OCI-LY7 (cell line): ENCODE measurements around the gene TNMD. TPM values are rescaled to one million over a fixed set of nuclear protein-coding genes. Genes with fewer than 3 reads are reported as not detected.

Experiments
- BruUV-seq: library from RNA; stranded (reverse); fragments of 400-500 nt; replicated peaks from 2 replicates; lab custom pipeline; 2021; lab: Mats Ljungman, UMichigan
- CTCF ChIA-PET: fragments of 300-600 bp; sonication (Branson Sonifier 250); formaldehyde crosslinking; loops from one replicate; lab custom pipeline; 2022; ENCODE audit warnings: antibody characterized with exemption; ENCODE audit not compliant: unreplicated experiment; lab: Charles Lee
- POLR2A ChIA-PET: fragments of 300-600 bp; sonication (Branson Sonifier 250); formaldehyde crosslinking; loops from one replicate; lab custom pipeline; 2022; ENCODE audit warnings: antibody characterized with exemption; lab: Charles Lee
- DNase-seq: peaks from one replicate; pipeline ENCODE4 v3.0.0-alpha.2; 2015; ENCODE audit warnings: low spot score
- H2AFZ ChIP-seq: fragments of 200-600 bp; sonication (generic), shearing (Covaris generic); 2 replicates; pipeline ENCODE4 v1.6.1; 2014; ENCODE audit warnings: mild to moderate bottlenecking, antibody characterized with exemption, low read length, moderate library complexity
- H3K27ac ChIP-seq: fragments of 200-600 bp; sonication (generic); 2 replicates; pipeline ENCODE4 v1.5.1; 2014; ENCODE audit warnings: mixed run types, low read depth, mild to moderate bottlenecking, moderate library complexity, low read length, inconsistent platforms; ENCODE audit not compliant: poor library complexity, severe bottlenecking
- H3K36me3 ChIP-seq: fragments of 200-600 bp; sonication (generic); 2 replicates; pipeline ENCODE4 v1.6.1; 2014; ENCODE audit warnings: mild to moderate bottlenecking, antibody characterized with exemption, low read length, moderate library complexity, mixed read lengths; ENCODE audit not compliant: insufficient read depth
- H3K4me1 ChIP-seq: fragments of 200-600 bp; sonication (generic); 2 replicates; pipeline ENCODE4 v1.5.1; 2014; ENCODE audit warnings: mild to moderate bottlenecking, low read length; ENCODE audit not compliant: insufficient read depth, poor library complexity, severe bottlenecking
- H3K4me2 ChIP-seq: fragments of 200-600 bp; sonication (generic); 2 replicates; pipeline ENCODE4 v1.6.1; 2014; ENCODE audit warnings: mild to moderate bottlenecking, low read length
- H3K4me3 ChIP-seq: fragments of 200-600 bp; sonication (generic); 2 replicates; pipeline ENCODE4 v1.5.1; 2014; ENCODE audit warnings: mild to moderate bottlenecking, low read depth, low read length; ENCODE audit not compliant: poor library complexity, severe bottlenecking
- H3K79me2 ChIP-seq: fragments of 200-600 bp; sonication (generic); 2 replicates; pipeline ENCODE4 v1.6.1; 2016; ENCODE audit warnings: low read depth, mild to moderate bottlenecking, low read length, moderate library complexity, mixed read lengths; ENCODE audit not compliant: insufficient read depth
- H3K9me2 ChIP-seq: fragments of 200-600 bp; sonication (generic); 2 replicates; pipeline ENCODE4 v1.6.1; 2016; ENCODE audit warnings: mild to moderate bottlenecking, low read length, mixed read lengths; ENCODE audit not compliant: insufficient read depth
- H3K9me3 ChIP-seq: fragments of 200-600 bp; sonication (generic); 2 replicates; pipeline ENCODE4 v1.6.1; 2014; ENCODE audit warnings: mild to moderate bottlenecking, mixed run types, low read length, mixed read lengths
- H4K20me1 ChIP-seq: fragments of 200-600 bp; sonication (generic); 2 replicates; pipeline ENCODE4 v1.6.1; 2014; ENCODE audit warnings: mild to moderate bottlenecking, antibody characterized with exemption, low read length, moderate library complexity, mixed read lengths; ENCODE audit not compliant: insufficient read depth
- EZH2phosphoT487 ChIP-seq: fragments of 200-600 bp; sonication (generic); IDR thresholded peaks from 2 replicates; pipeline ENCODE4 v1.6.1; 2018; ENCODE audit warnings: low read depth, borderline replicate concordance, mild to moderate bottlenecking, mixed run types, antibody characterized with exemption, low read length, moderate library complexity, mixed read lengths
- intact Hi-C: fragments of 100-400 bp; cut with micrococcal nuclease; formaldehyde crosslinking; loops from one replicate; pipeline ENCODE4 v1.10.0; 2022; ENCODE audit not compliant: unreplicated experiment
- total RNA-seq, 2 experiments: library from RNA; depleted of rRNA in 1 of 2; stranded (reverse); fragments of >200 nt in 1 of 2; shearing (Covaris generic) in 1 of 2; gene quantifications; 2 replicates each; pipeline ENCODE4 v1.2.3, GENCODE V29; 2014 to 2022
- TF ChIP-seq, protein P1 (sequence below): fragments of 200-600 bp; sonication (generic); conservative IDR thresholded peaks from 2 replicates; pipeline ENCODE4 v1.5.1; 2014; ENCODE audit warnings: mild to moderate bottlenecking, antibody characterized with exemption, low read length, moderate library complexity, mixed read lengths

TNMD gene
- total RNA-seq, 2 experiments from 2014 or later: not detected

DNA sequence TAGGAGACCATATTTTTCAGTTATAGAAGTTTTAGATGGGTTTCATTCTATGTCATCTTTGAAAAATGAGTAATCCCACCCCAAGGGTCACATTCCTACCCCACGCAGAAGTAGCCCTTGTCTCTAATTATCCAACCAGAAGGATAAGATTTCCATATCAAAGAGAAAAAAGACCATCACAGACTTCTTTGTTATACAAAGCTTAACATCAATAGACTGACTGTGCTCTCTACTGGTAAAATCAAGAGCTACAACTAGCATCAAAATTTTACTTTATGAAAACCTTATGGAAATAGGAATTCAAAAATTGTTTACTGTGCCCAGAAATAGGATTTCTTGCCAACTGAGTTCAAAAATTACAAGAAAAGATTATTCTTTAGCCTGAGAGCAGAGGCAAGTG is 24.9 kb downstream of the TNMD start:
- TF ChIP-seq, protein P1, sequence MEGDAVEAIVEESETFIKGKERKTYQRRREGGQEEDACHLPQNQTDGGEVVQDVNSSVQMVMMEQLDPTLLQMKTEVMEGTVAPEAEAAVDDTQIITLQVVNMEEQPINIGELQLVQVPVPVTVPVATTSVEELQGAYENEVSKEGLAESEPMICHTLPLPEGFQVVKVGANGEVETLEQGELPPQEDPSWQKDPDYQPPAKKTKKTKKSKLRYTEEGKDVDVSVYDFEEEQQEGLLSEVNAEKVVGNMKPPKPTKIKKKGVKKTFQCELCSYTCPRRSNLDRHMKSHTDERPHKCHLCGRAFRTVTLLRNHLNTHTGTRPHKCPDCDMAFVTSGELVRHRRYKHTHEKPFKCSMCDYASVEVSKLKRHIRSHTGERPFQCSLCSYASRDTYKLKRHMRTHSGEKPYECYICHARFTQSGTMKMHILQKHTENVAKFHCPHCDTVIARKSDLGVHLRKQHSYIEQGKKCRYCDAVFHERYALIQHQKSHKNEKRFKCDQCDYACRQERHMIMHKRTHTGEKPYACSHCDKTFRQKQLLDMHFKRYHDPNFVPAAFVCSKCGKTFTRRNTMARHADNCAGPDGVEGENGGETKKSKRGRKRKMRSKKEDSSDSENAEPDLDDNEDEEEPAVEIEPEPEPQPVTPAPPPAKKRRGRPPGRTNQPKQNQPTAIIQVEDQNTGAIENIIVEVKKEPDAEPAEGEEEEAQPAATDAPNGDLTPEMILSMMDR: no peak
- no peak for TF ChIP-seq EZH2phosphoT487
- POLR2A ChIA-PET: interaction anchor here (0.5 kb wide), 1 partner anchor 275 kb away, joined by 4 read pairs; no protein-coding TSS in a partner anchor
- no peaks in the 10 kb centered on the region for H3K36me3 ChIP-seq
- no peak overlapping the region for H3K4me3 ChIP-seq
- CTCF ChIA-PET: no interaction called here
- no peaks in the 10 kb centered on the region for H3K9me2 ChIP-seq
- H3K27ac ChIP-seq: no peak overlapping the region
- intact Hi-C loops: no loop called here
- BruUV-seq: no TSS peak
- no peaks in the 10 kb centered on the region for H3K9me3 ChIP-seq
- no peak overlapping the region for H3K4me2 ChIP-seq
- no peak overlapping the region for H2AFZ ChIP-seq
- H4K20me1 ChIP-seq: no peaks in the 10 kb centered on the region
- H3K79me2 ChIP-seq: no peaks in the 10 kb centered on the region
- DNase-seq: no peak
- no peaks in the 10 kb centered on the region for H3K4me1 ChIP-seq

DNA sequence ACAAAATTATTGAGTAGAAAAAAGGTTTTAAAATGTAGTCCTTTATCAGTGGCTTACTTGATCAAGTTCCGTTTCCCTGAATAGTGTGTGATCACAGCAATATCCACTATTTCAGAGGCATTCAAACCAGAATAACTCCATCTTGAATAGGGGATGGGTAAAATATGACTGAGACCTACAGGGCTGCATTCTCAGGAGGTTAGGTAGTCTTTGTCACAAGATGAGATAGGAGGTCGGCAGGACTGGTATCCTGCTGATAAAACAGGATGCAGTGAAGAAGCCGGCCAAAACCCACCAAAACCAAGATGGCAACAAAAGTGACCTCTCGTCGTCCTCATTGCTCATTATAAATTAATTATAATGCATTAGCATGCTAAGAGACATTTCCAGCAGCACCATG is 27.2 kb downstream of the TNMD start:
- ChIA-PET CTCF (no interaction called here), POLR2A (no interaction called here)
- Histone ChIP-seq H3K79me2 (no peaks in the 10 kb centered on the region), H3K9me3 (no peaks in the 10 kb centered on the region), H3K4me1 (no peaks in the 10 kb centered on the region), H3K27ac (no peak overlapping the region), H3K36me3 (no peaks in the 10 kb centered on the region), H2AFZ (no peak overlapping the region), H3K4me2 (no peak overlapping the region), H3K9me2 (no peaks in the 10 kb centered on the region), H4K20me1 (no peaks in the 10 kb centered on the region), H3K4me3 (no peak overlapping the region)
- BruUV-seq: no TSS peak
- intact Hi-C loops: no loop called here
- DNase-seq: no peak
- TF ChIP-seq, protein P1: no peak
- TF ChIP-seq EZH2phosphoT487: no peak

DNA sequence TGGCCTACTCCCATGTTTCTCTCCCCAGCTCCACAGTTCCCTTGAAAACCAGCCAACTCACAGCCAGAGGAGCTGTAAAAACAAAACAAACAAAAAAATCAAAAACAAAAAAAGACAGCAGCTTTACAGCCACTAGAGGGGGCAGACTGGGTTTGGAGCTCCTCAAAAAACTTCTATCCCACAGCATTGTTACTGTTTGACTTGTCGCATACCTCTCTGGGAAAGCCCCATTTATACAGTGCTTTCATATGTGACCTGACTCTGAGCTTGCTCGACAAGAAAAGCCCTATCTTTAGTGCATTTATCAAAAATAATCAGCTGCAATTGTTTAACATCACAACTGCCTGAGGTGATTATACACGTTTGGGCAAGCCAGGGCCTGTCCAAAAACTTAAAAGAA is 30.3 kb downstream of the TNMD start:
- ChIA-PET POLR2A (no interaction called here), CTCF (no interaction called here)

More for the DNA sequence above, 30.3 kb downstream of the TNMD start:
- Histone ChIP-seq H3K4me1 (no peaks in the 10 kb centered on the region), H3K9me3 (no peaks in the 10 kb centered on the region), H3K9me2 (no peaks in the 10 kb centered on the region), H4K20me1 (no peaks in the 10 kb centered on the region), H3K4me2 (no peak overlapping the region), H3K4me3 (no peak overlapping the region), H3K27ac (no peak overlapping the region), H3K36me3 (no peaks in the 10 kb centered on the region), H3K79me2 (no peaks in the 10 kb centered on the region), H2AFZ (no peak overlapping the region)
- no TSS peak for BruUV-seq
- intact Hi-C loops: no loop called here
- DNase-seq: no peak
- no peak for TF ChIP-seq EZH2phosphoT487
- TF ChIP-seq, protein P1: peak; percentile 56
